ENCODE measurements around the gene FAM236C. TPM values are rescaled to one million over a fixed set of nuclear protein-coding genes. Genes with fewer than 3 reads are reported as not detected.

Gene FAM236C
- total and polyA plus RNA-seq, 2 donors, result not detected

Other genes with a start within 250 kb of the FAM236C start
- gene PHKA1, start 198.3 kb upstream of the FAM236C start, total RNA-seq, result 3.4 TPM
- gene PHKA1, start 198.3 kb upstream of the FAM236C start, polyA plus RNA-seq, result 5.3 TPM
- gene DMRTC1B, start 135.7 kb upstream of the FAM236C start, total RNA-seq, result not detected
- 0.71 TPM for gene DMRTC1B, start 135.7 kb upstream of the FAM236C start, polyA plus RNA-seq
- gene FAM236B, start 130.0 kb upstream of the FAM236C start, total RNA-seq, result not detected
- not detected for gene FAM236B, start 130.0 kb upstream of the FAM236C start, polyA plus RNA-seq
- not detected for gene FAM236D, start 104.4 kb upstream of the FAM236C start, total RNA-seq
- gene FAM236D, start 104.4 kb upstream of the FAM236C start, polyA plus RNA-seq, result not detected
- not detected for gene FAM236A, start 25.6 kb downstream of the FAM236C start, total RNA-seq
- gene FAM236A, start 25.6 kb downstream of the FAM236C start, polyA plus RNA-seq, result not detected
- gene DMRTC1, start 31.2 kb downstream of the FAM236C start, total RNA-seq, result not detected
- gene DMRTC1, start 31.2 kb downstream of the FAM236C start, polyA plus RNA-seq, result not detected
- not detected for gene PABPC1L2B, start 90.3 kb downstream of the FAM236C start, total RNA-seq
- not detected for gene PABPC1L2B, start 90.3 kb downstream of the FAM236C start, polyA plus RNA-seq
- gene PABPC1L2A, start 166.9 kb downstream of the FAM236C start, total RNA-seq, result not detected
- gene PABPC1L2A, start 166.9 kb downstream of the FAM236C start, polyA plus RNA-seq, result 0.03 TPM

Data from urinary bladder (tissue), 2 donors.